Measurements from ENCODE around the gene LIX1L.

LIX1L gene

DNA sequence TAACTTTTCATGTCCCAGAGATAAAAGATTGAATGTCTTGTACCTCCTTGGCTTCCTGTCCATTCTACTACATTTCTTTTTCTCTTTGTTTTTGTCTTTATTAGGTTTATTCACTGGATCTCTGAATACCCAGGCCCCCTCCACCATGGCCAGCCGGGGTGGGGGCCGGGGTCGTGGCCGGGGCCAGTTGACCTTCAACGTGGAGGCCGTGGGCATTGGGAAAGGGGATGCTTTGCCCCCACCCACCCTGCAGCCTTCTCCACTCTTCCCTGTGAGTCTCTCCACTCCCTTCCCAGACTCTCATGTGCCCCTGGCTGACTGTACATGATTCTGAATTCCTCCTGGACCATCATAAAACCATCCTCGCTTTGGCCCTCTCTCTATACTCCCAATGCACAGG lies 16.9 kb upstream of the LIX1L start:
- TF ChIP-seq CTCF (IDR thresholded peaks at IDR 0.05; ENCODE audit: insufficient read depth, low read depth, low read length, missing control alignments), result no peak
- H3K4me3 ChIP-seq (ENCODE audit: low read depth, low read length), result no peak overlapping the region
- DNase-seq (ENCODE audit: low read depth), result no peak

- TF ChIP-seq CTCF (IDR thresholded peaks at IDR 0.05; ENCODE audit: insufficient read depth, low read depth, low read length, missing control alignments), result no peak
- no peak overlapping the region for H3K4me3 ChIP-seq (ENCODE audit: low read depth, low read length)
- no peak for DNase-seq (ENCODE audit: low read depth)
These were observed 14.8 kb upstream of the LIX1L start for GRCh38 chr1:145972580-145972979.

DNA sequence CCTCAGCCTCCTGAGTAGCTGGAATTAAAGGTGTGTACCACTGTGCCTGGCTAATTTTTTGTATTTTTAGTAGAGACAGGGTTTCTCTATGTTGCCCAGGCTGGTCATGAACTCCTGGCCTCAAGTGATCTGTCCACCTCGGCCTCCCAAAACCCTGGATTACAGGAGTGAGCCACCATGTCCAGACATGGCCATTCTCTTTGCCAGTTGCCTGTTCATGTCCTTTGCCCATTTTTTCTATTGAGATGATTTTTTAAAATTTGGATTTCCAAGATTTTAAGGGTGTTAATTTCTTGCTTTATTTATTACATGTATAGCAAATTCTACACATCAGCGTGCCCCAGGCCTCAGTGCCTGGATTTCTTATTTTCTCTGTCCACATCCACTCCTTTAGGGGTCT lies 9.5 kb upstream of the LIX1L start:
- no peak for DNase-seq (ENCODE audit: low read depth)
- no peak for TF ChIP-seq CTCF (IDR thresholded peaks at IDR 0.05; ENCODE audit: insufficient read depth, low read depth, low read length, missing control alignments)
- no peak overlapping the region for H3K4me3 ChIP-seq (ENCODE audit: low read depth, low read length)

- peak overlapping the region; percentile 81 for H3K4me3 ChIP-seq (ENCODE audit: low read depth, low read length)
- TF ChIP-seq CTCF (IDR thresholded peaks at IDR 0.05; ENCODE audit: insufficient read depth, low read depth, low read length, missing control alignments), result no peak
- no peak for DNase-seq (ENCODE audit: low read depth)
These were observed 7.4 kb upstream of the LIX1L start for GRCh38 chr1:145965119-145965744.

DNA sequence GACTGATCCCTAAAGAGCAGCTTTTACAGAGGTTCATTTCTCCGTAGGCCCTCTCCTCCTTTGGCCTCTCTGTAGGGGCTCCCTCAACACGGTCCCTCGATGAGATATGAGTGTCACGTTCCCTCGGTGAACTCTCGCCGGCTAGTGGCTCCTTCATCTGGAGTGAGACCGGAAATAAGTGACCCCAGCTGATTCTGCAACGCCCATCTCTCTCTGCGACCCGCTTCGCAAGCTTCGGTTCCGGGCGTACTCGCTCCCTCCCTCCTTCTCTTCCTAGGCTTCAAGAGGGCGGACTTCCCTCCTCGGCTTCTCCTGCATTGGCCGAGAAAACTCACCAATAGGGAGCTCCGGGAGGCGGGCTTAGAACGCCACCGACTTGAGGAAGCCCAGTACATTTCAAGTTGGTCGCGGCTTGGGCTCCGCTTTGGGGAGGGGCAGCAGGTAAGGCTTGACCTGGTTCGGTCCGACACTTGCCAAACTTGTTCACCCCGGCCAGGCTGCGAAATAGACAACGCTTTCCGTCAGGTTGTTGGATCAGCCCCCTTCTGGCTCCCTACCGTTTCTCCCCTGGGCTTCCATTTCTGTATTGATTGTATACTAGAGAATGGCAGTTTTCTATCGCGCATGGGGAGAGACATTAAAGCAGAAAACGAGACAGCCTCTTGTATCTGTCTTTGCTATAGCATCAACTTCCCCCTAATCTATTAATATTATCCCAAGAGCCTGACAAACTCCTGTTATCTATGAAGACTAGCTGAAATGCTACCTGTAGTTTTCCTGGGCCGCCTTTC lies 6.7 kb upstream of the LIX1L start, which contains the start of the genes ANKRD34A and POLR3GL:
TSS of gene ANKRD34A (minus strand) at position 248 of the 791 bp plus-strand sequence. CDS start 2,816 bp downstream, outside the sequence.
TSS of gene POLR3GL (plus strand) at position 363 of the 791 bp plus-strand sequence. CDS start 10,176 bp downstream, outside the sequence.
- no peak for TF ChIP-seq CTCF (IDR thresholded peaks at IDR 0.05; ENCODE audit: insufficient read depth, low read depth, low read length, missing control alignments)
- peak within 1 kb of the TSS; percentile 81 for H3K4me3 ChIP-seq (ENCODE audit: low read depth, low read length)
- DNase-seq (ENCODE audit: low read depth), result peak; percentile 97

- no peak for DNase-seq (ENCODE audit: low read depth)
- no peak for TF ChIP-seq CTCF (IDR thresholded peaks at IDR 0.05; ENCODE audit: insufficient read depth, low read depth, low read length, missing control alignments)
- H3K4me3 ChIP-seq (ENCODE audit: low read depth, low read length), result peak overlapping the region; percentile 81
These were observed 5.6 kb upstream of the LIX1L start for GRCh38 chr1:145963265-145964019.
